Measurements from ENCODE around the gene HIVEP1. TPM values are rescaled to one million over a fixed set of nuclear protein-coding genes. Genes with fewer than 3 reads are reported as not detected.
A peak's percentile ranks its signal among the peaks of the same experiment; 100 is the strongest.

Gene HIVEP1
- total RNA-seq, 2 experiments from 2014 or later: 29.1 to 30.1 TPM

GRCh38 chr6:12178521-12178920 lies 166.4 kb downstream of the HIVEP1 start:
- peaks cover 2% of the 10 kb centered on the region for H3K27me3 Mint-ChIP-seq
- no peaks in the 10 kb centered on the region for H3K36me3 Mint-ChIP-seq
- DNase-seq (no peak), ATAC-seq (ENCODE audit: low read depth) (no peak)
- peaks cover 2% of the 10 kb centered on the region for H3K9me3 Mint-ChIP-seq
- peaks cover 8% of the 10 kb centered on the region for H3K4me1 Mint-ChIP-seq
- POLR2A ChIA-PET: no interaction called here
- no peak overlapping the region for H3K27ac Mint-ChIP-seq
- H3K4me3 Mint-ChIP-seq: no peak overlapping the region

GRCh38 chr6:12181481-12181880 lies 169.4 kb downstream of the HIVEP1 start:
- no peak overlapping the region for H3K27ac Mint-ChIP-seq
- ATAC-seq (ENCODE audit: low read depth): no peak
- DNase-seq: no peak
- H3K36me3 Mint-ChIP-seq: no peaks in the 10 kb centered on the region
- no peak overlapping the region for H3K4me3 Mint-ChIP-seq
- peaks cover 9% of the 10 kb centered on the region for H3K4me1 Mint-ChIP-seq
- peaks cover 2% of the 10 kb centered on the region for H3K27me3 Mint-ChIP-seq
- H3K9me3 Mint-ChIP-seq: peaks cover 2% of the 10 kb centered on the region
- POLR2A ChIA-PET: no interaction called here

GRCh38 chr6:12182676-12183075 lies 170.6 kb downstream of the HIVEP1 start:
- POLR2A ChIA-PET: no interaction called here
- no peak overlapping the region for H3K4me3 Mint-ChIP-seq

DNA sequence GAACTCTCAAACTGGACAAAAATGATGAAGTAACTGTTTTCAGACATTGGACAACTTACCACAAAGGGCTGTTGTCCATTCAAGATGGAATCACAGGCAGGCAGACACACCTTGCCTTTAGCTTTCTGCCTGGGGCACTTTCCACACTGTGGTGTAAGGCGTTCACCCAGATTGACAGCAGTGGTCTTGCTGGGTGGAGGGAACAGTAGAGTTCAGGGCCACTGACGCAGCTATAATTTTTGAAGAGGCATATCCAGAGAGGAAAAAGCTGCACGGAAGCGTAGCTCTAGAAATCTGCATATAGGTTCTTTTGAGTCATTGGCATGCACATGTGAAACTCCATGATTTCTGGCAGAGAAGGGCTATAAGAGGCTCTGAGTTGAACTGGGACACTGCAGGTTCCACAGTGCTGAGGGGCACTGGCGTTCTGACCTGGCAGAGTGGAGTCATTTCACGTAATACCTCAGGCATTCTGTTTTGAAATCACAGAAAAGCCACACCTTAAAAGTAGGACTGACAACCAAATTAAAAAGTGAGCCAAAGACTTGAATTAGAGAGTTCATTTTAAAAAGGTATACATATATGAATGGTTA lies 173.1 kb downstream of the HIVEP1 start:
- H3K36me3 Mint-ChIP-seq: no peaks in the 10 kb centered on the region
- H3K4me1 Mint-ChIP-seq: peaks cover 9% of the 10 kb centered on the region
- peaks cover 3% of the 10 kb centered on the region for H3K27me3 Mint-ChIP-seq
- ATAC-seq (ENCODE audit: low read depth): no peak
- H3K27ac Mint-ChIP-seq: no peak overlapping the region
- H3K4me3 Mint-ChIP-seq: no peak overlapping the region
- POLR2A ChIA-PET: no interaction called here
- DNase-seq: no peak
- no peaks in the 10 kb centered on the region for H3K9me3 Mint-ChIP-seq

More at GRCh38 chr6:12182676-12183075, 170.6 kb downstream of the HIVEP1 start:
- no peaks in the 10 kb centered on the region for H3K36me3 Mint-ChIP-seq
- peak; percentile 93 for ATAC-seq (ENCODE audit: low read depth)
- H3K27ac Mint-ChIP-seq: no peak overlapping the region
- peaks cover 9% of the 10 kb centered on the region for H3K4me1 Mint-ChIP-seq
- no peaks in the 10 kb centered on the region for H3K9me3 Mint-ChIP-seq
- DNase-seq: no peak
- no peaks in the 10 kb centered on the region for H3K27me3 Mint-ChIP-seq

GRCh38 chr6:12186528-12186927 lies 174.4 kb downstream of the HIVEP1 start:
- no peak overlapping the region for H3K27ac Mint-ChIP-seq
- no peaks in the 10 kb centered on the region for H3K9me3 Mint-ChIP-seq
- DNase-seq (no peak), ATAC-seq (ENCODE audit: low read depth) (no peak)
- peaks cover 9% of the 10 kb centered on the region for H3K4me1 Mint-ChIP-seq
- POLR2A ChIA-PET: no interaction called here
- peaks cover 3% of the 10 kb centered on the region for H3K27me3 Mint-ChIP-seq
- no peaks in the 10 kb centered on the region for H3K36me3 Mint-ChIP-seq
- no peak overlapping the region for H3K4me3 Mint-ChIP-seq

GRCh38 chr6:12189150-12189549 lies 177.0 kb downstream of the HIVEP1 start:
- H3K4me3 Mint-ChIP-seq: no peak overlapping the region
- H3K4me1 Mint-ChIP-seq: peaks cover 1% of the 10 kb centered on the region
- no peaks in the 10 kb centered on the region for H3K36me3 Mint-ChIP-seq
- peaks cover under 1% of the 10 kb centered on the region for H3K9me3 Mint-ChIP-seq
- DNase-seq (no peak), ATAC-seq (ENCODE audit: low read depth) (no peak)
- H3K27ac Mint-ChIP-seq: no peak overlapping the region
- peaks cover 7% of the 10 kb centered on the region for H3K27me3 Mint-ChIP-seq
- POLR2A ChIA-PET: no interaction called here

- Mint-ChIP-seq H3K36me3 (no peaks in the 10 kb centered on the region), H3K4me3 (no peak overlapping the region), H3K27ac (no peak overlapping the region), H3K9me3 (peaks cover 2% of the 10 kb centered on the region), H3K4me1 (no peaks in the 10 kb centered on the region), H3K27me3 (peaks cover 7% of the 10 kb centered on the region)
- POLR2A ChIA-PET: no interaction called here
- ATAC-seq (ENCODE audit: low read depth) (no peak), DNase-seq (no peak)
Measured at GRCh38 chr6:12189661-12190060, 177.5 kb downstream of the HIVEP1 start.

DNA sequence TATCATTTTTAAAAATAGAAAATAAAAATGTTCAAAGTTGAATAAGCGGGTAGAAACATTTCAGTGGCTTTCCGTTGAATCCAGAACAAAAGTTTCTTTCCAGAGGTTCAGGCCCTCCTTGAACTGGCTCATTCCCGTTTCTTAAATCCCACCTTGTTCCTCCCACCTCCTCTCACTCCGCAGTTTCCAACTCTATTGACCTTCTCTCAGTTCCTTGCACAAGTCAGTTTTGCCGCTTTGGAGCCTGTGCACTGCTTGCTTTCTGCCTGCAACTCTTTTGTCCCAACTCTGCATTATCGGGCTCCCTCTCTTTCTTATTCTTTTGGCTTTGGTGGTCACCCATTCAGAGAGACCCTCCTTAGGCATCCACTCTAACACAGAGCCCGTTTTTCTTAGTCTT lies 178.1 kb downstream of the HIVEP1 start:
- ATAC-seq (ENCODE audit: low read depth) (no peak), DNase-seq (no peak)
- peaks cover 7% of the 10 kb centered on the region for H3K27me3 Mint-ChIP-seq
- H3K4me1 Mint-ChIP-seq: no peaks in the 10 kb centered on the region
- peaks cover 2% of the 10 kb centered on the region for H3K9me3 Mint-ChIP-seq
- H3K4me3 Mint-ChIP-seq: no peak overlapping the region
- POLR2A ChIA-PET: no interaction called here
- no peaks in the 10 kb centered on the region for H3K36me3 Mint-ChIP-seq
- H3K27ac Mint-ChIP-seq: no peak overlapping the region

DNA sequence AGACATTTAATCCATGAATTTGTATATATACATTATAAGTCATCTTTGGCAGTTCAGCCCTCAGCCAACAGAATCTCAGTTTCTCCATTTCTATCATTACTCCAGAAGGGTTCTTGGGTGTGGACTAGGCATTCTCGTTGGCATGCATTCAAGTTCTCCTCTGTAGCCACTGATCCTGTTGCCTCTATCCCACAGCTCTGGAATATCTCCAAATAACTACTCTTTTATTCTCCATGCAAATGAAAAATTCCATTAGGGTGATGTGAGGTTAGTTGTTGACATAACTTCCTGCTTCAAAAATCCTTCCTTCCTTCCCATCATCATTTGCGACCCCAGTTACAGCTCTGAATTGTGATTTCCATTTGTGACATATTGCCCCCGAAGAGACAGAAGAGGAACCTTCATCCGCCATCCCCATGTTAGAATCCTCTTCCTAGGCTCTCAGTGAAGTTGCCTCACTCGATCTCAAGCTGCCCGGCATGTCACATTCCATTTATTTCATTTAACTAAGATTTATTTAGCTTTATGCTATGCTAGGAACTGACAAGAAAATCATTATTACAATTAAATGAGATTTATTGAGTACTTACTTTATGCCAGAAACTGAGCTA lies 184.3 kb downstream of the HIVEP1 start:
- POLR2A ChIA-PET: no interaction called here
- no peaks in the 10 kb centered on the region for H3K36me3 Mint-ChIP-seq

DNA sequence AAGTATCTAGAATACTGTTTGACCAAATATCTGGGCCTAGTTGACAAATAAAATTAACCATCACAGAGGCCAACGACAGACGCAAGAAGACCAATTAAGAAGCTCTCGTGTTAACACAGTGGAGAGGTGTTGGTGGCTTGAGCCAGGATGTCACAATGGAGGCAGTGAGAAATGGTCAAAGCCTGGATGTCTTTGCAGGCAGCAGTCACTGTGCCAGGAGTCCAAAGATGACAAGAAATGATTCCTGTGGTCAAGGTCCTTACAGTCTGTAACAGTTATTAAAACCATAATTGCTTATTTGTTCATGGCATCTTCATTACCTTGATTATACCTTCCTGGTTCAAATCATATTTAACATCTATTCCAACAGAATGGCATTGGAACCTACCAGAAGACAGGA lies 186.7 kb downstream of the HIVEP1 start:
- H3K27ac Mint-ChIP-seq: no peak overlapping the region

More for the DNA sequence above, 184.3 kb downstream of the HIVEP1 start:
- H3K4me3 Mint-ChIP-seq: no peak overlapping the region
- peaks cover 4% of the 10 kb centered on the region for H3K27me3 Mint-ChIP-seq
- ATAC-seq (ENCODE audit: low read depth) (no peak), DNase-seq (no peak)
- H3K9me3 Mint-ChIP-seq: peaks cover 2% of the 10 kb centered on the region
- H3K4me1 Mint-ChIP-seq: no peaks in the 10 kb centered on the region
- no peak overlapping the region for H3K27ac Mint-ChIP-seq

GRCh38 chr6:12200015-12200564 lies 188.0 kb downstream of the HIVEP1 start:
- Mint-ChIP-seq H3K27ac (no peak overlapping the region), H3K4me3 (no peak overlapping the region), H3K36me3 (no peaks in the 10 kb centered on the region), H3K9me3 (no peaks in the 10 kb centered on the region), H3K27me3 (peaks cover 4% of the 10 kb centered on the region), H3K4me1 (no peaks in the 10 kb centered on the region)
- POLR2A ChIA-PET: interaction anchor here (0.5 kb wide), 1 partner anchor 759 kb away, joined by 3 read pairs; no protein-coding TSS in a partner anchor
- ATAC-seq (ENCODE audit: low read depth): no peak
- no peak for DNase-seq

More for the DNA sequence above, 186.7 kb downstream of the HIVEP1 start:
- Mint-ChIP-seq H3K4me1 (no peaks in the 10 kb centered on the region), H3K27me3 (no peaks in the 10 kb centered on the region), H3K4me3 (no peak overlapping the region), H3K9me3 (peaks cover 2% of the 10 kb centered on the region), H3K36me3 (no peaks in the 10 kb centered on the region)
- no peak for ATAC-seq (ENCODE audit: low read depth)
- DNase-seq: no peak
- POLR2A ChIA-PET: no interaction called here

DNA sequence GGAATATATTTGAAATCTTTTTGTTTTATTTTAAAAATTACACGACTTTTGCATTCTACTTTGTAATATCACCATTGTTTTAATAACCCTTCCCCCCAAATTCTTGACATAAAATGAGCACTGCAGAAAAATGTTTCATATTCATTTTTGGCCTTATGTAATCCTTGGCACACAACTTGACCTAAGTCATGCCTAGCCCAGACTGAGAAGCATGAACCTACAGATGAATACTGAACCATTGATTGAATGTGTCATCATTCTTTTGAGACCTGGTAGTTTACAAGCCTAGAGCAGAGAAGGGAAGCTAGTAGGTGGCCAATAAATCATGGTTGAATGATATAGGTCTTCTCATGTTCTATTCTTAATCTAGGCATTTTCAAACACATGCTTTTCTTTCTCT lies 188.6 kb downstream of the HIVEP1 start:
- H3K4me3 Mint-ChIP-seq: no peak overlapping the region

GRCh38 chr6:12203001-12203400 lies 190.9 kb downstream of the HIVEP1 start:
- no peak overlapping the region for H3K4me3 Mint-ChIP-seq
- no peak for ATAC-seq (ENCODE audit: low read depth)

More for the DNA sequence above, 188.6 kb downstream of the HIVEP1 start:
- no peak for ATAC-seq (ENCODE audit: low read depth)
- no peak for DNase-seq
- H3K36me3 Mint-ChIP-seq: no peaks in the 10 kb centered on the region
- no peaks in the 10 kb centered on the region for H3K4me1 Mint-ChIP-seq
- no peak overlapping the region for H3K27ac Mint-ChIP-seq
- peaks cover 4% of the 10 kb centered on the region for H3K27me3 Mint-ChIP-seq
- POLR2A ChIA-PET: no interaction called here
- no peaks in the 10 kb centered on the region for H3K9me3 Mint-ChIP-seq

GRCh38 chr6:12208190-12208589 lies 196.1 kb downstream of the HIVEP1 start:
- Mint-ChIP-seq H3K4me1 (no peaks in the 10 kb centered on the region), H3K27ac (no peak overlapping the region), H3K9me3 (no peaks in the 10 kb centered on the region), H3K27me3 (peaks cover 6% of the 10 kb centered on the region), H3K36me3 (no peaks in the 10 kb centered on the region), H3K4me3 (no peak overlapping the region)
- no peak for DNase-seq
- POLR2A ChIA-PET: no interaction called here
- no peak for ATAC-seq (ENCODE audit: low read depth)

More at GRCh38 chr6:12203001-12203400, 190.9 kb downstream of the HIVEP1 start:
- no peaks in the 10 kb centered on the region for H3K9me3 Mint-ChIP-seq
- DNase-seq: no peak
- POLR2A ChIA-PET: no interaction called here
- no peak overlapping the region for H3K27ac Mint-ChIP-seq
- H3K27me3 Mint-ChIP-seq: peaks cover 4% of the 10 kb centered on the region
- H3K36me3 Mint-ChIP-seq: no peaks in the 10 kb centered on the region
- no peaks in the 10 kb centered on the region for H3K4me1 Mint-ChIP-seq
